ENCODE results near the gene CD36. TPM values are rescaled to one million over a fixed set of nuclear protein-coding genes. Genes with fewer than 3 reads are reported as not detected.

Gene CD36
- total RNA-seq, 6 experiments from 2014 or later = 0.74 to 3.5 (median 1.1) TPM

DNA sequence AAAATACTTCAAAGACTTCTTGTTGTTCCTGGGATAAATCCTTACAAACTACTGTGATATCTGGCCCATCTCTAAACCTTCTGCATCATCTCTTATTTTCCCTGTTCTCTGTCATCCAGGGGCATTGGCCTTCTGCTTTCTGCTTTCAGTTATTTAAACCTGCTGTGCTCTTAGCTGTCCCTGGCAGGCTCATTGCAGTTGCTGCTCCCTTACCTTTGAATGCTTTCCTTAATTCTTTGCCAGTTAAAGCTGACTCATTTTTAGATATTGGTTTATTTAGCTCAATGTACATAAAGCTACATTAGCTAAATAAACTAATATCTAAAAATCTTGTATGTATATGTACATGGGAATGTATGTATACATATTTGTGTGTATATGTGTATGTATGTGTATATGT is 40.6 kb upstream of the CD36 start:
- Mint-ChIP-seq H3K27me3 (ENCODE audit: insufficient read depth) (no peaks in the 10 kb centered on the region), H3K27ac (no peak overlapping the region), H3K4me1 (ENCODE audit: low read depth) (peaks cover 22% of the 10 kb centered on the region), H3K36me3 (ENCODE audit: low read depth) (no peaks in the 10 kb centered on the region), H3K9me3 (no peaks in the 10 kb centered on the region), H3K4me3 (no peak overlapping the region)
- no peak for DNase-seq
- TF ChIP-seq, protein P1, sequence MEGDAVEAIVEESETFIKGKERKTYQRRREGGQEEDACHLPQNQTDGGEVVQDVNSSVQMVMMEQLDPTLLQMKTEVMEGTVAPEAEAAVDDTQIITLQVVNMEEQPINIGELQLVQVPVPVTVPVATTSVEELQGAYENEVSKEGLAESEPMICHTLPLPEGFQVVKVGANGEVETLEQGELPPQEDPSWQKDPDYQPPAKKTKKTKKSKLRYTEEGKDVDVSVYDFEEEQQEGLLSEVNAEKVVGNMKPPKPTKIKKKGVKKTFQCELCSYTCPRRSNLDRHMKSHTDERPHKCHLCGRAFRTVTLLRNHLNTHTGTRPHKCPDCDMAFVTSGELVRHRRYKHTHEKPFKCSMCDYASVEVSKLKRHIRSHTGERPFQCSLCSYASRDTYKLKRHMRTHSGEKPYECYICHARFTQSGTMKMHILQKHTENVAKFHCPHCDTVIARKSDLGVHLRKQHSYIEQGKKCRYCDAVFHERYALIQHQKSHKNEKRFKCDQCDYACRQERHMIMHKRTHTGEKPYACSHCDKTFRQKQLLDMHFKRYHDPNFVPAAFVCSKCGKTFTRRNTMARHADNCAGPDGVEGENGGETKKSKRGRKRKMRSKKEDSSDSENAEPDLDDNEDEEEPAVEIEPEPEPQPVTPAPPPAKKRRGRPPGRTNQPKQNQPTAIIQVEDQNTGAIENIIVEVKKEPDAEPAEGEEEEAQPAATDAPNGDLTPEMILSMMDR (IDR thresholded peaks at IDR 0.05) = no peak

DNA sequence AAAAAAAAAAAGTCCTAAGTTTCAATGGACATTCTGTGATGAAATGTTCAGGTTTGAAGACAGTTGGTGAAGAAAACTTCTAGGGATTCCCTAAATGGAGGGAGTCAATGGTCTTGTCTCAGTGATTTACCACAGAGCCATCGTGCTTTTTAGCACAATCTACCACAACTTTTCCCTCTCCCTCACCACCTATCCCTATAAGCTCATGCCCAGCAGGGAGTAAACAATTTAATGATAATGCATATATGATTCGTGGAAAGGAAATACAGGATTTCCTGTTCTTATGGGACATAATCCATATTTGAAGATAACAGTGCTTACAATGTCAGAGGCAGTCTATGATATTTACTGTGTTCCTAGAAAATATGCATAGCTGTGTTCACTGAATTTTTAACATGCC is 38.4 kb upstream of the CD36 start:
- no peak overlapping the region for H3K4me3 Mint-ChIP-seq
- no peaks in the 10 kb centered on the region for H3K27me3 Mint-ChIP-seq (ENCODE audit: insufficient read depth)
- no peaks in the 10 kb centered on the region for H3K36me3 Mint-ChIP-seq (ENCODE audit: low read depth)
- no peak for DNase-seq
- TF ChIP-seq, protein P1 (IDR thresholded peaks at IDR 0.05) = no peak
- peaks cover 11% of the 10 kb centered on the region for H3K4me1 Mint-ChIP-seq (ENCODE audit: low read depth)
- no peaks in the 10 kb centered on the region for H3K9me3 Mint-ChIP-seq
- no peak overlapping the region for H3K27ac Mint-ChIP-seq

DNA sequence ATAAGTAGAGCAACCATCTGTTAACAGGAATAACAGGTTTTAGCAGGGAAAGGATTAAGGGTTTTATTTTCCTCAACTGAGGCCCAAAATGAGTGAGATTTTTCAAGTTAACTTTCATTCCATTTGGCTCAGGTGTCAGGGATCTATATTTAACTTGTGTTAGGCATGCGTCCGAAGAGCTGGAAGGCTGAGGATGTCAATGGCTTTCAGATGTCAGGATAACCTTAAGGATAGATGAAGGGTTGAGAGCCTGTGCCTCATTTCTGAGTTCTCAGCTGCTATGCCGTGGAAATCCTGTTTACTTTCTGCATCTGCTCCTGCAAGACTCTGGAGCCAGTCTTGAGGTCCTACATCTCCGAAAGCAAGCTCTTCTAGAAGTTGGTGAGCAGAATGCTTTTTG is 36.4 kb upstream of the CD36 start:
- TF ChIP-seq, protein P1 (IDR thresholded peaks at IDR 0.05) = no peak
- Mint-ChIP-seq H3K4me1 (ENCODE audit: low read depth) (peaks cover 11% of the 10 kb centered on the region), H3K9me3 (no peaks in the 10 kb centered on the region), H3K36me3 (ENCODE audit: low read depth) (no peaks in the 10 kb centered on the region), H3K27ac (no peak overlapping the region), H3K4me3 (no peak overlapping the region), H3K27me3 (ENCODE audit: insufficient read depth) (no peaks in the 10 kb centered on the region)
- no peak for DNase-seq

DNA sequence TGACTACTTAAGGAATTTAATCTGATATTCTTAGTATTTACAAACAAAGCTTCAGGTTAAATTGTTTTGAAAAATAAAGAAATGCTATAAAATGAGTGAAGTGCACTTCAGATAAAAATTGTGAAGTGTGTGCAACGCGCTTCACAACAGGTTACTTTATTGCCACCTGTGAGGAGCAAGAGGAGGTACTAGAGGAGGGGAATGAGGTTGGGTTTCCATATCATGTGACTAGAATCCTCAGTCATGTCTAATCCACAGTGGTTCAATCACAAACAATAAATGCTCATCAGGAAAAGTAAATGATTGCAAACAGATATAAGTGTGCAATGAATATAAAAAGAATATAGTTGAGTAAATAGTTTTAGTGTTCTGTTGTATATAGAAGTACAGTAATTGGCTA is 34.5 kb upstream of the CD36 start:
- TF ChIP-seq, protein P1 (IDR thresholded peaks at IDR 0.05) = no peak
- no peaks in the 10 kb centered on the region for H3K9me3 Mint-ChIP-seq
- no peaks in the 10 kb centered on the region; the same call in 1 of the 2 replicates for H3K4me1 Mint-ChIP-seq (ENCODE audit: low read depth)
- no peaks in the 10 kb centered on the region for H3K36me3 Mint-ChIP-seq (ENCODE audit: low read depth)
- no peak overlapping the region for H3K4me3 Mint-ChIP-seq
- no peaks in the 10 kb centered on the region for H3K27me3 Mint-ChIP-seq (ENCODE audit: insufficient read depth)
- no peak overlapping the region for H3K27ac Mint-ChIP-seq
- no peak for DNase-seq

DNA sequence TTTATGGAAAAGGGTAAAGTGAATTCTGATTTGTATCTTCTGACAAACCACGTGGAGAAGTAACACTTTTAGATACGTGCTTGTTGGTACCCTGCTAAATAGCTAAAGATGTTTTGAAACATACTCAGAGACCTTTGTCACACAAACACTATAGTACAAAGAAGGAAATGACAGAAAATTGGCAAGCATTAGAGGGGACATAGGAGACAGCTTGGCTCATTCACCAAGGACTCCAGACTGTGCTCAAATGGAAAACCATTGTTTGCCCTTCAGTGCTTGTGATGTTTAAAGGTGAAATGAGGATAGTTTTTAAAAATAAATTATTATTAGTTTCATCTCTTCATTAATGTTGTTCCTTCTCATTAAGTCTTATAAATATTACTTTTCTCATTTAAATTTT is 34.0 kb upstream of the CD36 start:
- no peaks in the 10 kb centered on the region for H3K9me3 Mint-ChIP-seq
- no peaks in the 10 kb centered on the region; the same call in 1 of the 2 replicates for H3K4me1 Mint-ChIP-seq (ENCODE audit: low read depth)
- H3K4me3 Mint-ChIP-seq = no peak overlapping the region
- no peak for DNase-seq
- no peaks in the 10 kb centered on the region for H3K27me3 Mint-ChIP-seq (ENCODE audit: insufficient read depth)
- H3K27ac Mint-ChIP-seq = no peak overlapping the region
- H3K36me3 Mint-ChIP-seq (ENCODE audit: low read depth) = no peaks in the 10 kb centered on the region
- TF ChIP-seq, protein P1 (IDR thresholded peaks at IDR 0.05) = no peak

DNA sequence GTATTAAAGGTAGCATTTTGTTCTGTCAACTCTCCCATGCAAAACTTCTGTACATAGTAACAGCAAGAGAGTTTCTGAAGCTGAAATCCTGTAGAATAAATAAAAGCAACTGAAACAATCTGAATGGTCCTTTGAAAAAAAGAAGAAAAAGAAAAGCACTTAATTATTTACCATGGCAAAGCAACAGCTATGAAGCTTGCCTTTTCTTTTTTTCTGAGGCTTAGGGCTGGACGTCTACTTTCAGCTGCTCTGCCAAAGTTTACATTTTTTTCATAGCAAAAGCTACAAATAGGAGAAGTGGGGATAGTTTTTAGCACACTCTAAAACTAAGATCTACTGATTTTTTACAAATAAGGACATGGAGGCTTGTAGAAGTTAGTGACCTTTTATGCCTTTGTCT is 31.3 kb upstream of the CD36 start:
- Mint-ChIP-seq H3K9me3 (no peaks in the 10 kb centered on the region), H3K27ac (no peak overlapping the region), H3K4me3 (no peak overlapping the region), H3K27me3 (ENCODE audit: insufficient read depth) (no peaks in the 10 kb centered on the region; the same call in 1 of the 2 replicates), H3K36me3 (ENCODE audit: low read depth) (no peaks in the 10 kb centered on the region), H3K4me1 (ENCODE audit: low read depth) (peaks cover 15% of the 10 kb centered on the region)
- DNase-seq = no peak
- TF ChIP-seq, protein P1 (IDR thresholded peaks at IDR 0.05) = no peak

Measured in HFFc6 (cell line).